ENCODE results near the gene THAP3. TPM values are rescaled to one million over a fixed set of nuclear protein-coding genes. Genes with fewer than 3 reads are reported as not detected.

The THAP3 gene
- total and polyA plus RNA-seq, 2 of the 4 experiments (the other 2 are of a cell fraction), result 14.2 to 14.9 TPM

GRCh38 chr1:6585841-6586240 lies 38.8 kb upstream of the THAP3 start:
- Histone ChIP-seq H3K4ac (ENCODE audit: low read depth, low read length) (no peak overlapping the region), H3K4me3 (ENCODE audit: insufficient read depth, low read depth, low read length) (no peak overlapping the region), H4K8ac (ENCODE audit: low read depth in 2 of 2, low read length in 2 of 2) (no peak overlapping the region), H3K79me1 (ENCODE audit: low read depth in 1 of 2, low read length in 2 of 2) (peaks cover 11 to 54% of the 10 kb centered on the region in 2 experiments), H3K56ac (ENCODE audit: extremely low read depth, insufficient read depth, low read length) (no peak overlapping the region), H2AK5ac (ENCODE audit: low read depth, low read length) (no peak overlapping the region), H3K18ac (ENCODE audit: low read depth, low read length) (no peak overlapping the region), H3K27ac (ENCODE audit: insufficient read depth, low read length) (no peak overlapping the region), H3K9me3 (ENCODE audit: control insufficient read depth, insufficient read depth, low read length) (no peaks in the 10 kb centered on the region), H3K36me3 (ENCODE audit: control insufficient read depth, insufficient read depth, low read length) (peaks cover 38% of the 10 kb centered on the region), H3K14ac (replicated peaks; ENCODE audit: low read depth, low read length) (no peak overlapping the region), H2AFZ (replicated peaks; ENCODE audit: low read length, poor library complexity) (no peak overlapping the region), H2AK9ac (replicated peaks; ENCODE audit: low read depth, low read length, poor library complexity) (no peak overlapping the region), H3K9ac (ENCODE audit: low read depth, low read length) (no peak overlapping the region), H4K91ac (ENCODE audit: insufficient read depth, low read depth, low read length) (no peak overlapping the region), H4K5ac (ENCODE audit: low read depth, low read length) (no peak overlapping the region), H2BK5ac (ENCODE audit: low read depth, low read length, poor library complexity, severe bottlenecking) (no peak overlapping the region), H3K9me1 (ENCODE audit: insufficient read depth, low read length) (peaks cover 11% of the 10 kb centered on the region; the same call in 1 of the 2 replicates), H4K20me1 (ENCODE audit: insufficient read depth, low read length) (peaks cover 36% of the 10 kb centered on the region), H2BK120ac (ENCODE audit: low read depth, low read length) (no peak overlapping the region), H2BK15ac (ENCODE audit: low read depth, low read length) (no peak overlapping the region), H3K4me1 (ENCODE audit: control insufficient read depth, insufficient read depth, low read length) (peaks cover 2% of the 10 kb centered on the region; the same call in 1 of the 2 replicates), H2BK20ac (ENCODE audit: low read depth, low read length) (no peak overlapping the region), H3K23ac (ENCODE audit: low read depth, low read length) (no peak overlapping the region), H3K27me3 (ENCODE audit: control insufficient read depth, insufficient read depth, low read length) (no peaks in the 10 kb centered on the region), H3K4me2 (ENCODE audit: low read depth, low read length) (no peak overlapping the region)
- BruUV-seq (replicated peaks), result no TSS peak
- in situ Hi-C loops (cut with MboI; ENCODE audit: low sequenced_read_pairs), result no loop called here
- ATAC-seq (ENCODE audit: low read depth) (no peak), DNase-seq (no peak)
- dilution Hi-C loops (cut with HindIII; ENCODE audit: low sequenced_read_pairs, unreplicated experiment), result no loop called here
- intact Hi-C loops (cut with micrococcal nuclease), result no loop called here
- ChIA-PET POLR2A (ENCODE audit: unreplicated experiment) (no interaction called here), CTCF (no interaction called here)
- no peak for TF ChIP-seq USF2 (IDR thresholded peaks at IDR 0.05; ENCODE audit: low read depth, low read length)
- no peak for TF ChIP-seq RCOR1 (IDR thresholded peaks at IDR 0.05; ENCODE audit: insufficient replicate concordance, low read length)
- no peak for TF ChIP-seq CTCF (conservative IDR thresholded peaks at IDR 0.05; ENCODE audit: low read depth, low read length)
- no peak for TF ChIP-seq MXI1 (IDR thresholded peaks at IDR 0.05; ENCODE audit: borderline replicate concordance, low read depth, low read length)
- no peak for TF ChIP-seq MAFK (IDR thresholded peaks at IDR 0.05; ENCODE audit: low read depth, low read length)
- TF ChIP-seq POLR2A (IDR thresholded peaks at IDR 0.05; ENCODE audit: low read depth, low read length), result no peak
- no peak for TF ChIP-seq RAD21 (IDR thresholded peaks at IDR 0.05; ENCODE audit: low read length)
- TF ChIP-seq SMC3 (IDR thresholded peaks at IDR 0.05; ENCODE audit: low read depth, low read length), result no peak
- no peak for TF ChIP-seq BHLHE40 (IDR thresholded peaks at IDR 0.05; ENCODE audit: low read depth, low read length)
- TF ChIP-seq ELK1 (IDR thresholded peaks at IDR 0.05; ENCODE audit: borderline replicate concordance, low read depth, low read length), result no peak
- no peak for TF ChIP-seq NFE2L2 (IDR thresholded peaks at IDR 0.05; ENCODE audit: low read depth, low read length)
- no peak for TF ChIP-seq MAZ (IDR thresholded peaks at IDR 0.05; ENCODE audit: borderline replicate concordance, low read depth, low read length)
- no peak for TF ChIP-seq RFX5 (IDR thresholded peaks at IDR 0.05; ENCODE audit: low read depth, low read length)
- TF ChIP-seq CHD1 (IDR thresholded peaks at IDR 0.05; ENCODE audit: low read depth, low read length), result no peak
- TF ChIP-seq CEBPB (IDR thresholded peaks at IDR 0.05; ENCODE audit: low read depth, low read length), result no peak
- 93% methylated on average over 3 of the region's 7 CpGs; no CpG with 5 or more reads in 1 of the 2 experiments for WGBS, 2 experiments (ENCODE audit: extremely low coverage in 2 of 2, insufficient read length in 1 of 2)
